ENCODE data around the gene SMPD4.
"Not testable (repeated sequence)": the region's sequence is repeated elsewhere in the genome, so short reads cannot be mapped to it uniquely, and the experiment has no call there.

DNA sequence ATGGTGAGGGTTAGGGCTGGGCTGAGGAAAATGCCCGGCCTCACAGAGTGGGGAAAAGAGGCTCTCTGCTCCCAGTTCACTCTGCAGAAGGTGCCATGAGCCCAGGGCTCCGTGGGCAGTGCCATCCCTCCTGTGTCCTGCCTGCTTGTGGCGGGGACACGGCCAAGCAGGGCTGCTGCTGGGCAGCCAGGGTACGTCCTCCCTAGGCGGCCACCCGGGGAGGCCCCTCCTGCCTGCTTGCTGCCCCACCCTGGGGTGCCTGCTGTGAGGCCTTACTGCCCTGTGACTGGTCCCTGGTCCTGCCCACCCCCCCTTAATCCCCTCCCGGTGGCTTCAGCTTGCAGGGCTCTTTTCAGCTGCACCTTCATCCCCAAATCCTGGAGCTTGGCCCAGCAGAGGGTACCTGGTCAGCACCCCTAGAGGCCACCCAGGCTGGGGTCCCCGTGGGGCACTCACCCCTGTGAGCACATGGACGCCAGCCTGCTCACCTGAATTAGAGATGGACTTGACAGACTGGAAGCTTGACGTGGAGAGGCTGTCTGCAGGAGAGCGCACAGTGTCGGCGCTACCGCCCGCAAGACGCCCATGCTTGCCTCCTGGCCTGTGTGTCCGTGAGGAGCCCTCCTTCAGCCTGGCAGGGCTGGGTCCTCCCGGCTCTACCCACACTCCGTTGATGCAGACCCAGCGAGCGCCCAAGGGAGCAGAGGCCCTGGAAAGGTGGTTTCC lies 39.6 kb downstream of the SMPD4 start:
- TF ChIP-seq EZH2 (IDR thresholded peaks at IDR 0.05; ENCODE audit: insufficient read depth, poor library complexity, severe bottlenecking); EZH2phosphoT487 (IDR thresholded peaks at IDR 0.05; ENCODE audit: insufficient read depth, low read depth): not testable (repeated sequence)
